BLaER1 treated with 17β-estradiol and CSF1 and Interleukin-3, amounts not matched to agents 10 nM and 100 nM (cell line): ENCODE measurements around the gene CFAP91.

Experiments
- H3K27ac ChIP-seq, 11 experiments: shearing (Covaris generic); formaldehyde crosslinking; 2 replicates each; pipeline ENCODE4 v1.8.1; 2022
- H3K27me3 ChIP-seq, 11 experiments: shearing (Covaris generic); formaldehyde crosslinking; 2 replicates each; pipeline ENCODE4 v1.8.1; 2022
- H3K36me3 ChIP-seq, 11 experiments: shearing (Covaris generic); formaldehyde crosslinking; 2 replicates each; pipeline ENCODE4 v1.8.1; 2022
- H3K4me1 ChIP-seq, 10 experiments: shearing (Covaris generic); formaldehyde crosslinking; 2 replicates each; pipeline ENCODE4 v1.8.1; 2022
- H3K4me2 ChIP-seq, 11 experiments: shearing (Covaris generic); formaldehyde crosslinking; 2 replicates each; pipeline ENCODE4 v1.8.1; 2022
- H3K4me3 ChIP-seq, 10 experiments: shearing (Covaris generic); formaldehyde crosslinking; 2 replicates each; pipeline ENCODE4 v1.8.1; 2022
- H3K9ac ChIP-seq, 11 experiments: shearing (Covaris generic); formaldehyde crosslinking; 2 replicates each; pipeline ENCODE4 v1.8.1; 2022
- H3K9me3 ChIP-seq, 11 experiments: shearing (Covaris generic); formaldehyde crosslinking; replicated peaks in 1 of 11; 2 replicates each; pipeline ENCODE4 v1.8.1; 2022
- H4K20me1 ChIP-seq, 11 experiments: shearing (Covaris generic); formaldehyde crosslinking; 2 replicates each; pipeline ENCODE4 v1.8.1; 2022
- Cebpa-rat ChIP-seq, 11 experiments: shearing (Covaris generic); IDR thresholded peaks; 2 replicates each; pipeline ENCODE4 v1.8.1; 2022

CFAP91 gene

GRCh38 chr3:119690043-119690656, 12.7 kb upstream of the CFAP91 start:
- H3K27me3 ChIP-seq: no peaks in the 10 kb centered on the region
- H3K9me3 ChIP-seq: peaks cover 7 to 26% (median 14%) of the 10 kb centered on the region in 11 experiments
- no peaks in the 10 kb centered on the region for H3K36me3 ChIP-seq
- H3K4me3 ChIP-seq: no peak overlapping the region
- TF ChIP-seq Cebpa-rat (IDR thresholded peaks at IDR 0.05): no peak
- H3K9ac ChIP-seq: no peak overlapping the region
- H3K4me2 ChIP-seq: no peak overlapping the region
- no peak overlapping the region for H3K27ac ChIP-seq
- H3K4me1 ChIP-seq: no peaks in the 10 kb centered on the region
- no peaks in the 10 kb centered on the region for H4K20me1 ChIP-seq

GRCh38 chr3:119695480-119695879, 7.3 kb upstream of the CFAP91 start:
- no peak overlapping the region for H3K4me2 ChIP-seq
- H3K36me3 ChIP-seq: no peaks in the 10 kb centered on the region
- no peaks in the 10 kb centered on the region for H3K27me3 ChIP-seq
- H3K9me3 ChIP-seq: peaks cover 0 to 5% (median 0%) of the 10 kb centered on the region in 11 experiments; a peak in 7 of 22 replicates
- no peak overlapping the region for H3K27ac ChIP-seq
- peaks cover 0 to 8% (median 0%) of the 10 kb centered on the region in 10 experiments; a peak in 5 of 20 replicates for H3K4me1 ChIP-seq
- H3K9ac ChIP-seq: no peak overlapping the region
- TF ChIP-seq Cebpa-rat (IDR thresholded peaks at IDR 0.05): no peak
- H3K4me3 ChIP-seq: no peak overlapping the region
- no peaks in the 10 kb centered on the region for H4K20me1 ChIP-seq

GRCh38 chr3:119697394-119697793, 5.4 kb upstream of the CFAP91 start:
- H3K4me3 ChIP-seq: no peak overlapping the region
- no peak overlapping the region for H3K27ac ChIP-seq
- H3K27me3 ChIP-seq: no peaks in the 10 kb centered on the region
- H3K36me3 ChIP-seq: no peaks in the 10 kb centered on the region
- no peaks in the 10 kb centered on the region for H4K20me1 ChIP-seq
- no peak overlapping the region for H3K9ac ChIP-seq
- TF ChIP-seq Cebpa-rat (IDR thresholded peaks at IDR 0.05): no peak
- H3K4me2 ChIP-seq: no peak overlapping the region
- peaks cover 11 to 21% (median 16%) of the 10 kb centered on the region in 11 experiments for H3K9me3 ChIP-seq
- peaks cover 0 to 8% (median 0%) of the 10 kb centered on the region in 10 experiments; a peak in 5 of 20 replicates for H3K4me1 ChIP-seq

GRCh38 chr3:119700269-119700919, 2.4 kb upstream of the CFAP91 start:
- Histone ChIP-seq H4K20me1 (no peaks in the 10 kb centered on the region), H3K9me3 (peaks cover 22 to 32% (median 28%) of the 10 kb centered on the region in 11 experiments), H3K27ac (peak overlapping the region in 9 of 11 experiments; percentile 23 to 75 (median 41); a peak in 14 of 22 replicates), H3K9ac (no peak overlapping the region), H3K4me2 (peak overlapping the region in 3 of 11 experiments; percentile 32 to 48 (median 46); a peak in 5 of 22 replicates), H3K36me3 (no peaks in the 10 kb centered on the region), H3K4me1 (peaks cover 0 to 8% (median 0%) of the 10 kb centered on the region in 10 experiments; a peak in 5 of 20 replicates), H3K27me3 (no peaks in the 10 kb centered on the region), H3K4me3 (no peak overlapping the region)
- TF ChIP-seq Cebpa-rat (IDR thresholded peaks at IDR 0.05): no peak

GRCh38 chr3:119700920-119701734, 1.7 kb upstream of the CFAP91 start:
- no peak for TF ChIP-seq Cebpa-rat (IDR thresholded peaks at IDR 0.05)
- H3K36me3 ChIP-seq: no peaks in the 10 kb centered on the region
- H3K4me1 ChIP-seq: peaks cover 0 to 8% (median 0%) of the 10 kb centered on the region in 10 experiments; a peak in 5 of 20 replicates
- H3K4me2 ChIP-seq: no peak overlapping the region
- no peaks in the 10 kb centered on the region for H3K27me3 ChIP-seq
- H3K4me3 ChIP-seq: no peak overlapping the region
- no peak overlapping the region for H3K9ac ChIP-seq
- H4K20me1 ChIP-seq: no peaks in the 10 kb centered on the region
- H3K27ac ChIP-seq: peak overlapping the region in 3 of 11 experiments; percentile 12 to 73 (median 26); a peak in 2 of 22 replicates
- H3K9me3 ChIP-seq: peaks cover 22 to 32% (median 28%) of the 10 kb centered on the region in 11 experiments

GRCh38 chr3:119703820-119704531, 1.2 kb downstream of the CFAP91 start:
- no peak for TF ChIP-seq Cebpa-rat (IDR thresholded peaks at IDR 0.05)
- peaks cover 0 to 8% (median 0%) of the 10 kb centered on the region in 10 experiments; a peak in 5 of 20 replicates for H3K4me1 ChIP-seq
- no peaks in the 10 kb centered on the region for H4K20me1 ChIP-seq
- H3K27me3 ChIP-seq: no peaks in the 10 kb centered on the region
- no peaks in the 10 kb centered on the region for H3K36me3 ChIP-seq
- no peak overlapping the region for H3K4me2 ChIP-seq
- no peak overlapping the region for H3K9ac ChIP-seq
- peaks cover 22 to 32% (median 28%) of the 10 kb centered on the region in 11 experiments for H3K9me3 ChIP-seq
- H3K27ac ChIP-seq: no peak overlapping the region
- no peak overlapping the region for H3K4me3 ChIP-seq

GRCh38 chr3:119715105-119715504, 12.3 kb downstream of the CFAP91 start:
- no peak overlapping the region for H3K9ac ChIP-seq
- no peak for TF ChIP-seq Cebpa-rat (IDR thresholded peaks at IDR 0.05)
- H3K27me3 ChIP-seq: no peaks in the 10 kb centered on the region
- no peak overlapping the region for H3K4me3 ChIP-seq
- peaks cover 0 to 12% (median 0%) of the 10 kb centered on the region in 10 experiments; a peak in 4 of 20 replicates for H3K4me1 ChIP-seq
- H3K27ac ChIP-seq: no peak overlapping the region
- H3K4me2 ChIP-seq: no peak overlapping the region
- H3K9me3 ChIP-seq: no peaks in the 10 kb centered on the region
- no peaks in the 10 kb centered on the region for H3K36me3 ChIP-seq
- no peaks in the 10 kb centered on the region for H4K20me1 ChIP-seq

- Histone ChIP-seq H3K9ac (no peak overlapping the region), H3K27ac (no peak overlapping the region), H3K4me1 (peaks cover 0 to 12% (median 0%) of the 10 kb centered on the region in 10 experiments; a peak in 4 of 20 replicates), H3K9me3 (no peaks in the 10 kb centered on the region), H3K4me2 (no peak overlapping the region), H3K27me3 (no peaks in the 10 kb centered on the region), H3K4me3 (no peak overlapping the region), H4K20me1 (no peaks in the 10 kb centered on the region), H3K36me3 (no peaks in the 10 kb centered on the region)
- no peak for TF ChIP-seq Cebpa-rat (IDR thresholded peaks at IDR 0.05)
These were observed 14.2 kb downstream of the CFAP91 start for GRCh38 chr3:119716998-119717397.
